NCI-H1436 treated with DMSO at 0.1 percent for 48 hours (cell line): ENCODE results near the gene RPL27A.
A peak's percentile ranks its signal among the peaks of the same experiment; 100 is the strongest.

Experiments
- DNase-seq: peaks from one replicate; lab custom pipeline; 2025; lab: John Stamatoyannopoulos, UW

Gene RPL27A

GRCh38 chr11:8674859-8675258 is 7.7 kb upstream of the RPL27A start:
- no peak for DNase-seq

GRCh38 chr11:8676458-8676857 is 6.1 kb upstream of the RPL27A start:
- no peak for DNase-seq

- DNase-seq: no peak
Measured at GRCh38 chr11:8679006-8679405, 3.6 kb upstream of the RPL27A start.

GRCh38 chr11:8681837-8682302 is 722 bp upstream of the RPL27A start:
- DNase-seq: no peak

- DNase-seq: no peak
Measured at GRCh38 chr11:8683115-8683807, 669 bp downstream of the RPL27A start.

GRCh38 chr11:8684600-8685290 is 2.2 kb downstream of the RPL27A start:
- DNase-seq: no peak

- DNase-seq: no peak
Measured at GRCh38 chr11:8685306-8685705, 2.7 kb downstream of the RPL27A start.

GRCh38 chr11:8685820-8686219 is 3.2 kb downstream of the RPL27A start:
- no peak for DNase-seq

GRCh38 chr11:8686325-8686724 is 3.7 kb downstream of the RPL27A start:
- DNase-seq: no peak

GRCh38 chr11:8688414-8689362 is 6.1 kb downstream of the RPL27A start:
- DNase-seq: peak; percentile 74

GRCh38 chr11:8689726-8690255 is 7.2 kb downstream of the RPL27A start:
- DNase-seq: no peak

- no peak for DNase-seq
Measured at GRCh38 chr11:8690374-8691342, 8.1 kb downstream of the RPL27A start.

GRCh38 chr11:8691601-8692000 is 9.0 kb downstream of the RPL27A start:
- no peak for DNase-seq

GRCh38 chr11:8692417-8692816 is 9.8 kb downstream of the RPL27A start:
- no peak for DNase-seq

- no peak for DNase-seq
Measured at GRCh38 chr11:8693010-8693551, 10.5 kb downstream of the RPL27A start.

GRCh38 chr11:8693555-8693954 is 11.0 kb downstream of the RPL27A start:
- DNase-seq: no peak

- no peak for DNase-seq
Measured at GRCh38 chr11:8694137-8694536, 11.5 kb downstream of the RPL27A start.

GRCh38 chr11:8697054-8697453 is 14.5 kb downstream of the RPL27A start:
- DNase-seq: no peak

GRCh38 chr11:8698379-8698851 is 15.8 kb downstream of the RPL27A start:
- DNase-seq: no peak

- DNase-seq: no peak
Measured at GRCh38 chr11:8698917-8699441, 16.4 kb downstream of the RPL27A start.
